ENCODE data around the gene SPAG4. TPM values are rescaled to one million over a fixed set of nuclear protein-coding genes. Genes with fewer than 3 reads are reported as not detected.

The SPAG4 gene
- total RNA-seq, 1 donor from 2014 or later: 2.3 TPM

GRCh38 chr20:35653430-35653734, 37.8 kb downstream of the SPAG4 start:
- no peak overlapping the region for H3K27ac Mint-ChIP-seq (ENCODE audit: unreplicated experiment)
- H3K9me3 Mint-ChIP-seq: no peaks in the 10 kb centered on the region
- no peak overlapping the region for H3K4me3 Mint-ChIP-seq
- no peaks in the 10 kb centered on the region for H3K36me3 Mint-ChIP-seq (ENCODE audit: low read depth)
- DNase-seq (ENCODE audit: low read depth, low spot score): no peak
- H3K27me3 Mint-ChIP-seq (ENCODE audit: low read depth): no peaks in the 10 kb centered on the region
- peaks cover 8% of the 10 kb centered on the region for H3K4me1 Mint-ChIP-seq
- no peak for TF ChIP-seq CTCF (conservative IDR thresholded peaks at IDR 0.05)

- no peaks in the 10 kb centered on the region for H3K9me3 Mint-ChIP-seq
Measured at GRCh38 chr20:35653893-35654292, 38.3 kb downstream of the SPAG4 start.

GRCh38 chr20:35654415-35654814, 38.8 kb downstream of the SPAG4 start:
- Mint-ChIP-seq H3K9me3 (no peaks in the 10 kb centered on the region), H3K36me3 (ENCODE audit: low read depth) (no peaks in the 10 kb centered on the region), H3K4me1 (peaks cover 15% of the 10 kb centered on the region), H3K4me3 (no peak overlapping the region), H3K27me3 (ENCODE audit: low read depth) (no peaks in the 10 kb centered on the region), H3K27ac (ENCODE audit: unreplicated experiment) (no peak overlapping the region)
- TF ChIP-seq CTCF (conservative IDR thresholded peaks at IDR 0.05): no peak
- no peak for DNase-seq (ENCODE audit: low read depth, low spot score)

More at GRCh38 chr20:35653893-35654292, 38.3 kb downstream of the SPAG4 start:
- DNase-seq (ENCODE audit: low read depth, low spot score): no peak
- Mint-ChIP-seq H3K4me1 (peaks cover 11% of the 10 kb centered on the region), H3K27me3 (ENCODE audit: low read depth) (no peaks in the 10 kb centered on the region), H3K4me3 (no peak overlapping the region), H3K27ac (ENCODE audit: unreplicated experiment) (no peak overlapping the region), H3K36me3 (ENCODE audit: low read depth) (no peaks in the 10 kb centered on the region)
- no peak for TF ChIP-seq CTCF (conservative IDR thresholded peaks at IDR 0.05)

- no peak for TF ChIP-seq CTCF (conservative IDR thresholded peaks at IDR 0.05)
- DNase-seq (ENCODE audit: low read depth, low spot score): no peak
- H3K27me3 Mint-ChIP-seq (ENCODE audit: low read depth): no peaks in the 10 kb centered on the region
- H3K9me3 Mint-ChIP-seq: no peaks in the 10 kb centered on the region
- no peaks in the 10 kb centered on the region for H3K36me3 Mint-ChIP-seq (ENCODE audit: low read depth)
- H3K4me1 Mint-ChIP-seq: peaks cover 41% of the 10 kb centered on the region
- H3K27ac Mint-ChIP-seq (ENCODE audit: unreplicated experiment): no peak overlapping the region
- no peak overlapping the region for H3K4me3 Mint-ChIP-seq
Measured at GRCh38 chr20:35657271-35657670, 41.6 kb downstream of the SPAG4 start.

- Mint-ChIP-seq H3K4me1 (peaks cover 63% of the 10 kb centered on the region), H3K27me3 (ENCODE audit: low read depth) (no peaks in the 10 kb centered on the region), H3K36me3 (ENCODE audit: low read depth) (no peaks in the 10 kb centered on the region), H3K27ac (ENCODE audit: unreplicated experiment) (no peak overlapping the region), H3K4me3 (peak overlapping the region; percentile 62), H3K9me3 (no peaks in the 10 kb centered on the region)
- DNase-seq (ENCODE audit: low read depth, low spot score): no peak
- no peak for TF ChIP-seq CTCF (conservative IDR thresholded peaks at IDR 0.05)
Measured at GRCh38 chr20:35660122-35660937, 44.7 kb downstream of the SPAG4 start.
